Coronary artery (tissue), 2 donors: Measurements from ENCODE around the gene ARID1B.

Experiments
- DNase-seq: peaks from one replicate; pipeline ENCODE4 v3.0.0-alpha.2; 2017; ENCODE audit warnings: low spot score
- H3K27ac ChIP-seq, 2 donors: fragments of 200-600 bp; sonication (generic); one replicate each; pipeline ENCODE4 v1.5.1; 2016 to 2019
- H3K4me3 ChIP-seq: fragments of 200-600 bp; sonication (generic); 2 replicates; pipeline ENCODE4 v1.5.1; 2016; ENCODE audit warnings: mild to moderate bottlenecking, moderate library complexity
- CTCF ChIP-seq: fragments of 200-600 bp; sonication (generic); IDR thresholded peaks from one replicate; pipeline ENCODE4 v1.5.1; 2019; ENCODE audit warnings: antibody characterized with exemption

Gene ARID1B

GRCh38 chr6:157045831-157046454, 268.8 kb downstream of the ARID1B start:
- Histone ChIP-seq H3K4me3 (no peak overlapping the region), H3K27ac (no peak overlapping the region)
- peak; percentile 35 for TF ChIP-seq CTCF
- DNase-seq: no peak

GRCh38 chr6:157046776-157047175, 269.6 kb downstream of the ARID1B start:
- TF ChIP-seq CTCF: no peak
- Histone ChIP-seq H3K27ac (no peak overlapping the region), H3K4me3 (no peak overlapping the region)
- no peak for DNase-seq

GRCh38 chr6:157047328-157047727, 270.1 kb downstream of the ARID1B start:
- no peak for DNase-seq
- no peak for TF ChIP-seq CTCF
- Histone ChIP-seq H3K27ac (no peak overlapping the region), H3K4me3 (no peak overlapping the region)

GRCh38 chr6:157047951-157048350, 270.8 kb downstream of the ARID1B start:
- Histone ChIP-seq H3K27ac (no peak overlapping the region), H3K4me3 (no peak overlapping the region)
- no peak for TF ChIP-seq CTCF
- DNase-seq: no peak

- Histone ChIP-seq H3K4me3 (no peak overlapping the region), H3K27ac (no peak overlapping the region)
- DNase-seq: no peak
- no peak for TF ChIP-seq CTCF
Measured at GRCh38 chr6:157049133-157049532, 272.0 kb downstream of the ARID1B start.

- Histone ChIP-seq H3K27ac (no peak overlapping the region), H3K4me3 (no peak overlapping the region)
- no peak for DNase-seq
- TF ChIP-seq CTCF: no peak
Measured at GRCh38 chr6:157050537-157051265, 273.5 kb downstream of the ARID1B start.

GRCh38 chr6:157054531-157054979, 277.4 kb downstream of the ARID1B start:
- H3K27ac ChIP-seq: no peak overlapping the region
- H3K4me3 ChIP-seq: no peak overlapping the region
- TF ChIP-seq CTCF: no peak
- DNase-seq: no peak
